ENCODE results near the gene RPL12.

- no peak for TF ChIP-seq CTCF (conservative IDR thresholded peaks at IDR 0.05)
- TF ChIP-seq EZH2 (IDR thresholded peaks at IDR 0.05; ENCODE audit: low read depth) = no peak
These were observed 19.5 kb upstream of the RPL12 start for GRCh38 chr9:127470662-127471061.
